Aorta (tissue), 5 donors: ENCODE results near the gene LMX1B. TPM values are rescaled to one million over a fixed set of nuclear protein-coding genes. Genes with fewer than 3 reads are reported as not detected.

Experiments used
- ATAC-seq: fragments of 200-7000 bp; cut with Tn5 transposase; one replicate; pipeline ENCODE4 v1.9.1; 2022; ENCODE audit warnings: moderate library complexity; ENCODE audit not compliant: low FRiP score
- DNase-seq, 2 donors: peaks; one replicate each; pipeline ENCODE4 v3.0.0-alpha.2; 2020
- H3K27ac ChIP-seq, 2 donors: one replicate each; pipeline ENCODE4 v1.5.1; 2013; ENCODE audit warnings: low read length in 2 of 2, mild to moderate bottlenecking in 2 of 2, moderate library complexity in 2 of 2, control low read depth in 1 of 2, inconsistent platforms in 1 of 2, low read depth in 1 of 2
- H3K27me3 ChIP-seq, 2 donors: one replicate each; pipeline ENCODE4 v1.6.1; 2013; ENCODE audit warnings: control low read depth in 1 of 2, low read length in 1 of 2, mild to moderate bottlenecking in 1 of 2, moderate library complexity in 1 of 2; ENCODE audit not compliant: insufficient read depth in 2 of 2, control insufficient read depth in 1 of 2
- H3K36me3 ChIP-seq, 2 donors: one replicate each; pipeline ENCODE4 v1.6.1; 2013; ENCODE audit warnings: control low read depth in 1 of 2, low read length in 1 of 2, mild to moderate bottlenecking in 1 of 2; ENCODE audit not compliant: insufficient read depth in 2 of 2, control insufficient read depth in 1 of 2
- H3K4me1 ChIP-seq, 2 donors: one replicate each; pipeline ENCODE4 v1.6.1; 2013; ENCODE audit warnings: low read length in 2 of 2, control low read depth in 1 of 2, mild to moderate bottlenecking in 1 of 2, moderate library complexity in 1 of 2; ENCODE audit not compliant: insufficient read depth in 2 of 2, control insufficient read depth in 1 of 2
- H3K4me3 ChIP-seq, 2 donors: one replicate each; pipeline ENCODE4 v1.5.1; 2013; ENCODE audit warnings: low read length in 2 of 2, control low read depth in 1 of 2, mild to moderate bottlenecking in 1 of 2
- H3K9me3 ChIP-seq: one replicate; pipeline ENCODE4 v1.6.1; 2013; ENCODE audit warnings: mild to moderate bottlenecking, low read length; ENCODE audit not compliant: control insufficient read depth
- WGBS, 2 donors: extraction: QIAGEN DNeasy Blood & Tissue Kit; methylation state at CpG; one replicate each; pipeline ENCODE4 v1.1.7; 2013; 5-methylcytosine and 5-hydroxymethylcytosine counted together
- intact Hi-C, 2 donors: fragments of 100-400 bp; cut with DNase I; formaldehyde crosslinking; loops; one replicate each; pipeline versions ENCODE4 v1.14.2 to v1.15.0; 2022
- polyA plus RNA-seq, 2 donors: library from polyadenylated mRNA; stranded (reverse); fragments of 200-250 nt; gene quantifications; one replicate each; pipeline ENCODE4 v1.2.3, GENCODE V29; 2013
- total RNA-seq, 2 donors: library from RNA; stranded (reverse); fragmentation: NEBNext Ultra II Directional; extraction: Animal tissue kit (Norgen Biotek cat#: 25700); gene quantifications; one replicate each; pipeline ENCODE4 v1.2.1, GENCODE V29; 2021
- donor health status: healthy with polysubstance abuse.
- donor health status: Bipolar disorder and iron deficiency.
- donor health status: DM: no; HTN: no; CAD: no.
- donor health status: DM: no; HTN: no; CAD: no.
- donor health status: DM: yes; HTN: yes; CAD: no.

Gene LMX1B
- total and polyA plus RNA-seq, 4 donors: 0.32 to 1.6 TPM; not detected in 2

DNA sequence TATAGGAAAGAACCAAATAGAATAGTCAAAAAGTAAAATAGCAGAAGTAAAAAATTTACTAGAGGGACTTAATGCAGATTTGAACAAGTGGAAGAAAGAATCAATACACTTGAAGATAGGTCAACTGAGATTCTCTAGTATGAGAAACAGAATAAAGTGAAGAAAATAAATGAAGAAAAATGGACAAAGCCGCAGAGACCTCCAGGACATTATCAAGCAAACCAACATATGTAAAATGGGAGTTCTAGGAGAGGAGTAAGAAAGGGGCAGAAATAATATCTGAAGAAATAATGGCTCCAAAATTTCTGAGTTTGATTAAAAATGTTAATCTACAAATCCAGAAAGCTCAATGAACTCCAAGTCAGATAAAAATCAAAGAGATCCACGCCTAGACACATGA is 121.1 kb downstream of the LMX1B start:
- no peaks in the 10 kb centered on the region for H3K4me1 ChIP-seq
- peaks cover 8% of the 10 kb centered on the region for H3K9me3 ChIP-seq
- no peaks in the 10 kb centered on the region for H3K36me3 ChIP-seq
- H3K27me3 ChIP-seq: peaks cover 0 to 4% of the 10 kb centered on the region in 2 donors
- intact Hi-C loops: no loop called here
- DNase-seq (no peak), ATAC-seq (no peak)
- H3K4me3 ChIP-seq: no peak overlapping the region
- H3K27ac ChIP-seq: no peak overlapping the region
- 77 to 78% methylated on average over 2 of the region's 2 CpGs for WGBS, 2 donors

- Histone ChIP-seq H3K9me3 (peaks cover 8% of the 10 kb centered on the region), H3K27ac (no peak overlapping the region), H3K36me3 (no peaks in the 10 kb centered on the region), H3K4me1 (no peaks in the 10 kb centered on the region), H3K4me3 (no peak overlapping the region), H3K27me3 (peaks cover 0 to 4% of the 10 kb centered on the region in 2 donors)
- ATAC-seq (no peak), DNase-seq (no peak)
- WGBS, 2 donors: 93% methylated on average over 1 of the region's 1 CpG
- intact Hi-C loops: no loop called here
Measured at GRCh38 chr9:126735482-126735881, 121.8 kb downstream of the LMX1B start.

DNA sequence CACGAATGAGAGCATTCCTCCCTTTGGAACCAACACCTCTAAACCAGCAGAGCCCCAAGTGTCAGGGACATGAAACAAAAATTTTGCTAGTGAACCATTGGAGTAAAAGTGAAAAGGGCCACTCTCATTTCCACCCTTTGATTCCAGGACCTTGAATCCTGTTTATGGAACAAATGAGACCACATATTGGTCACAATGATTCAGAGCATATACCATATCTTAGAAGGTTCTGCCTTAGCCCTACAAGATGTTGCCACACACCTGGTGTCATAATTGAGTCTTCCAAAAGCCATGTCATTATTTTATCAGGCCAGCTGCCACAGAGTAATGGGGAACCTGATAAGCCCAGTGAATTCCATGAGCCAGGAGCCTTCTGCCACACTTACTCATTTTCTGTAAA is 124.8 kb downstream of the LMX1B start:
- Histone ChIP-seq H3K27ac (no peak overlapping the region), H3K9me3 (peaks cover 8% of the 10 kb centered on the region), H3K36me3 (no peaks in the 10 kb centered on the region), H3K4me3 (no peak overlapping the region), H3K4me1 (no peaks in the 10 kb centered on the region), H3K27me3 (peaks cover 0 to 4% of the 10 kb centered on the region in 2 donors)
- WGBS, 2 donors: 42 to 69% methylated on average over 1 of the region's 1 CpG
- intact Hi-C loops: no loop called here
- ATAC-seq (no peak), DNase-seq (no peak)

DNA sequence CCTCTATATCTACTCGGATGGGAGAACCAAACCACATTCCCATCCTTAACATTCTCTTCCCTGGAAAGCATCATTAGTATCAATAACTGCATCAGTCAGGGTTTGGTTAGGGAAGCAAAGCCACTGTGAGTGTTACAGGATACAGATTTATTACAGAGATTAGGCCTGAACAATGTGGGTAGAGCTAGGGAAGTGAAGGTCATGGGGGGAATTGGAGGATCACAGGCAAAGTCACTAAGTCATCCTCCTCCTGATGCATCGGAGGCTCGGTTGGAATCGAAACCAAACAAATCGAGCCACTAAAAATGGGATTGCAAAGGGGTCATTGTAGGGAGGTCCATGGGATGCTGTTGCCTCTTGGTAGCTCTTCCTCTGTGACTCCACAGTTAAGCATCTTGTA is 129.3 kb downstream of the LMX1B start:
- ATAC-seq: no peak
- no peak overlapping the region for H3K27ac ChIP-seq
- peaks cover 0 to 4% of the 10 kb centered on the region in 2 donors for H3K27me3 ChIP-seq
- H3K9me3 ChIP-seq: peaks cover 3% of the 10 kb centered on the region
- WGBS, 2 donors: 88% methylated on average over 5 of the region's 5 CpGs
- intact Hi-C loops: no loop called here
- H3K36me3 ChIP-seq: no peaks in the 10 kb centered on the region
- no peak overlapping the region for H3K4me3 ChIP-seq
- H3K4me1 ChIP-seq: no peaks in the 10 kb centered on the region
- no peak for DNase-seq

DNA sequence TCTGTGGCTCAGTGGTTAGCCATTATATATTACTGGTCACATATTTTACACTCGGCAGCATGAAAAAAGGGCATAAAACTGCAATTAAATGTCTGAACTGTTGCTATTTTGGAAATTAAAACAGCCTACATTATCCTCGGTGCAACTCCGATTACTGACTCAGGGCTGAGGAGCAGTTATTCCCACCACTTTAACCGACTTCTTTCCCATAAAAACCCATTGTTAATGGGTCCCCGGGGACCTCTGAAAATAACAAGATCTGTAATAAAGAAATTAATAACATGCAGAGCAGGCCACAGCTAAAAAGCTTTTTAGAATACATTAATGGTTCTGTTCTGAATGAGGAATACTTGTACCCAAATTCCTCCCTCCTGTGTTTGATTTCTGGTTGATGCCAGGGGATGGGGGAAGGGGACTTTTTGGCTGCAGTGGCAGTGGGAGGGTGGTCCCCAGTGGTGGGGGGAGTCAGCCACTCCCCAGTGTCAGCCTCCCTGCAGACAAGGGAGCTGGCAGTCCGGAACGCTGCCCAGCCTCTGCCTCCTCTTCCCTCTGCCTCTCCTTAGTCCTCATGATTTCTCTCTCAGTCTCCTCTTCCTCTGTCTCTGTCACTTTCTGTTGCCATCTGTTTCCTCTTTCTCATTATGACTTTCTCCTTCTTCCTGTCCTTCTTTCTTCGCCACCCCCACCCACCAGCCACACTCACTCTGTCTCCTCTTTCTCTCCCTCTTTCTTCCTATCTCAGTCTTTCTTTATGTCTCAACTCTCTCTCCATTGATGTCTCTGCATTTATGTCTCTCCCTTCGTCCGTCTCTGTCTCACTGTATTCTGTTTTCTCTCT is 132.1 kb downstream of the LMX1B start:
- Histone ChIP-seq H3K27me3 (no peaks in the 10 kb centered on the region), H3K9me3 (no peaks in the 10 kb centered on the region), H3K4me1 (no peaks in the 10 kb centered on the region), H3K27ac (no peak overlapping the region), H3K36me3 (no peaks in the 10 kb centered on the region), H3K4me3 (no peak overlapping the region)
- no peak for ATAC-seq
- intact Hi-C loops: no loop called here
- 26 to 34% methylated on average over 10 of the region's 10 CpGs for WGBS, 2 donors
- DNase-seq: no peak

Other genes with a start within 250 kb of the LMX1B start
- 10 to 100 TPM; 12.8 to 18.4 TPM for gene ZBTB43, start 191.1 kb downstream of the LMX1B start, total RNA-seq
- gene ZBTB43, start 191.1 kb downstream of the LMX1B start, polyA plus RNA-seq: 1 to 10 TPM in 1 of 2 donors, under 1 TPM in 1; 0.75 to 3.7 TPM
- gene ZBTB34, start 246.7 kb downstream of the LMX1B start, total RNA-seq: 10 to 100 TPM; 10.5 to 12.4 TPM
- 1 to 10 TPM; 2.1 to 2.3 TPM for gene ZBTB34, start 246.7 kb downstream of the LMX1B start, polyA plus RNA-seq